Liver (tissue), 3 donors: ENCODE measurements around the gene SIPA1L2.

Experiments used
- ATF3 ChIP-seq: IDR thresholded peaks from 2 replicates; pipeline ENCODE4 v1.6.1; 2016; ENCODE audit warnings: antibody characterized with exemption
- CTCF ChIP-seq: fragments of 150-350 bp; IDR thresholded peaks from 2 replicates; pipeline ENCODE4 v1.5.1; 2017; ENCODE audit warnings: improper control_type of control experiment, low read depth, low read length; ENCODE audit not compliant: missing input control
- EGR1 ChIP-seq, 2 donors: IDR thresholded peaks; 2 replicates each; pipeline ENCODE4 v1.6.1; 2016 to 2018; ENCODE audit warnings: antibody characterized with exemption in 2 of 2, low read depth in 2 of 2
- FOXA1 ChIP-seq: IDR thresholded peaks from 2 replicates; pipeline ENCODE4 v1.6.1; 2016; ENCODE audit warnings: antibody characterized with exemption
- JUND ChIP-seq, 2 donors: IDR thresholded peaks; 2 replicates each; pipeline ENCODE4 v1.6.1; 2016; ENCODE audit warnings: antibody characterized with exemption in 2 of 2
- MAX ChIP-seq: IDR thresholded peaks from 2 replicates; pipeline ENCODE4 v1.6.1; 2016; ENCODE audit warnings: antibody characterized with exemption
- RAD21 ChIP-seq, 2 donors: IDR thresholded peaks; 2 replicates each; pipeline ENCODE4 v1.6.1; 2016; ENCODE audit warnings: antibody characterized with exemption in 2 of 2, mild to moderate bottlenecking in 2 of 2
- REST ChIP-seq: IDR thresholded peaks from 2 replicates; pipeline ENCODE4 v1.6.1; 2016; ENCODE audit warnings: antibody characterized with exemption, mild to moderate bottlenecking
- TAF1 ChIP-seq: conservative IDR thresholded peaks from 2 replicates; pipeline ENCODE4 v1.6.1; 2016; ENCODE audit warnings: antibody characterized with exemption, mild to moderate bottlenecking
- YY1 ChIP-seq: IDR thresholded peaks from 2 replicates; pipeline ENCODE4 v1.6.1; 2016; ENCODE audit warnings: antibody characterized with exemption, mild to moderate bottlenecking
- ZBTB33 ChIP-seq: IDR thresholded peaks from 2 replicates; pipeline ENCODE4 v1.6.1; 2016; ENCODE audit warnings: antibody characterized with exemption
- donor health status: healthy.
- donor health status: healthy.

- TF ChIP-seq CTCF (no peak), RAD21 (IDR thresholded peaks at IDR 0.05) (no peak), ZBTB33 (no peak), EGR1 (IDR thresholded peaks at IDR 0.05; ENCODE audit: low read depth in 2 of 2) (no peak), TAF1 (no peak), MAX (no peak), FOXA1 (no peak), YY1 (no peak), REST (no peak), JUND (IDR thresholded peaks at IDR 0.05) (no peak), ATF3 (no peak)
These were observed 25.8 kb upstream of the SIPA1L2 start for GRCh38 chr1:232655746-232656085.
